ENCODE data around the gene GIMAP1.

DNA sequence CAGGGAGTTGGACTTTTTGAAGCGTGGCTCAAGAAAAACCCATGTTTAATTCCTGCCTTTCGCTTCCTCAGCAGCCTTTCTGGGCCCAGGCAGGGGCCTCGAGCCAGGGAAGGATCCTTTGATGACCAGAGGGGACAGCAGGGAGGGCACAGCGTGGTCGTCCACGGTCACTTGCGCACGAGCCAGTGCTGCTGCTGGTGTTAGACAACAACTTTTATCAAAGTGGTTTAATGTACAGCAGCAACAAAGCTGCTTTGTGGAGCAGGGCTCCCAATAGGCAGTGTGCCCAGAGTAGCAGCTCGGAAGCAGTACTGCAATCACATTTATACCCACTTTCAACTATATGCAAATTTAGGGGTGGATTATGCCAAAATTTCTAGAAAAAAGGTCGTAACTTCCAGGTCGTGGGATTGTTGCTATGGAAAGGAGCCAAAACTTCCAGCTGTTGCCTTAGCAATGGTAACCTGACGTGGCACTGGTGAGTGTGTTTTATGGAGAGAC lies 6.1 kb downstream of the GIMAP1 start:
- TF ChIP-seq POLR2AphosphoS5 (IDR thresholded peaks at IDR 0.05) (no peak), POLR2A (IDR thresholded peaks at IDR 0.05) (no peak)
- TF ChIP-seq, protein P1, sequence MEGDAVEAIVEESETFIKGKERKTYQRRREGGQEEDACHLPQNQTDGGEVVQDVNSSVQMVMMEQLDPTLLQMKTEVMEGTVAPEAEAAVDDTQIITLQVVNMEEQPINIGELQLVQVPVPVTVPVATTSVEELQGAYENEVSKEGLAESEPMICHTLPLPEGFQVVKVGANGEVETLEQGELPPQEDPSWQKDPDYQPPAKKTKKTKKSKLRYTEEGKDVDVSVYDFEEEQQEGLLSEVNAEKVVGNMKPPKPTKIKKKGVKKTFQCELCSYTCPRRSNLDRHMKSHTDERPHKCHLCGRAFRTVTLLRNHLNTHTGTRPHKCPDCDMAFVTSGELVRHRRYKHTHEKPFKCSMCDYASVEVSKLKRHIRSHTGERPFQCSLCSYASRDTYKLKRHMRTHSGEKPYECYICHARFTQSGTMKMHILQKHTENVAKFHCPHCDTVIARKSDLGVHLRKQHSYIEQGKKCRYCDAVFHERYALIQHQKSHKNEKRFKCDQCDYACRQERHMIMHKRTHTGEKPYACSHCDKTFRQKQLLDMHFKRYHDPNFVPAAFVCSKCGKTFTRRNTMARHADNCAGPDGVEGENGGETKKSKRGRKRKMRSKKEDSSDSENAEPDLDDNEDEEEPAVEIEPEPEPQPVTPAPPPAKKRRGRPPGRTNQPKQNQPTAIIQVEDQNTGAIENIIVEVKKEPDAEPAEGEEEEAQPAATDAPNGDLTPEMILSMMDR (IDR thresholded peaks at IDR 0.05), result no peak

Measured in upper lobe of left lung (tissue), 4 donors.